ENCODE results near the gene NPPA.
"Not testable (repeated sequence)": the region's sequence is repeated elsewhere in the genome, so short reads cannot be mapped to it uniquely, and the experiment has no call there.

Gene NPPA

DNA sequence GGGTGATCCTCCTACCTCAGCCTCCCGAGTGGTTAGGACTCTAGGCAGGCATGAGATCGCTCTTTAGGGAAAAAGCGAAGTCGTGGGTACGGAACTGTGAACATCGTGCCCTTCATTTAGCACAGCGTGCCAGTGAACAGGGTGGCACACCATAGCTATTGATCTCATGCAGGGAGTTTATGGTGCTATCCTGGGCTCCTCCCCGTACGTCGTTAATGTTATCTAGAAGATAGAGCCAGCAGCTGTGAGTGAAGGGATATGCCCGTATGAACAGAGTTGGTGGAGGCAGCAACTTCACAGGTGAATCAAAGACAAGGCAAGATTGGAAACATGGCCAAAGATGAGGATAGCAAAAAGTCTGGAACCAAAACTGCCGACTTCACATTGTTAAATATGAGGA lies 30.4 kb downstream of the NPPA start:
- H3K9me3 Mint-ChIP-seq: no peaks in the 10 kb centered on the region

DNA sequence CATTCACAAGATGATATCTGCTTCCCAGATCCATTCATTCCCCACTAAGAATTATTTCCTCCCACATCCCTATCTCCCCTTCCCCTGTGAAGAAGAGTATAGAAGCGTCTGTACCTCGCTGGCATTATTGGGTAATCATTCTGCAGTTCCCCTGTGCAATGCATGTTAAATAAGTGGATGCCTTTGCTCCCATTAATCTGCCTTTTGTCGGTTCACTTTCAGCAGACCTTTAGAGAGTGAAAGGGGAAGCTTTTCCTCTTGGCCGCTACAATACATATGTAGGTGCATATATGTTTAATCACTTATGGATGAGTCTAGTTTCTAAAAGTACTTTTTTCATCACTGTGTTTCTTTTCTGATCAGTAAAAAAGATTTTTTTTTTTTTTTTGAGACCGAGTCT lies 34.6 kb downstream of the NPPA start:
- DNase-seq: no peak
- no peak overlapping the region for H3K27ac Mint-ChIP-seq

More for the DNA sequence above, 30.4 kb downstream of the NPPA start:
- ATAC-seq (no peak), DNase-seq (no peak)
- no peak overlapping the region for H3K4me3 Mint-ChIP-seq
- H3K4me1 Mint-ChIP-seq: no peaks in the 10 kb centered on the region
- no peak overlapping the region for H3K27ac Mint-ChIP-seq
- H3K27me3 Mint-ChIP-seq: no peaks in the 10 kb centered on the region

DNA sequence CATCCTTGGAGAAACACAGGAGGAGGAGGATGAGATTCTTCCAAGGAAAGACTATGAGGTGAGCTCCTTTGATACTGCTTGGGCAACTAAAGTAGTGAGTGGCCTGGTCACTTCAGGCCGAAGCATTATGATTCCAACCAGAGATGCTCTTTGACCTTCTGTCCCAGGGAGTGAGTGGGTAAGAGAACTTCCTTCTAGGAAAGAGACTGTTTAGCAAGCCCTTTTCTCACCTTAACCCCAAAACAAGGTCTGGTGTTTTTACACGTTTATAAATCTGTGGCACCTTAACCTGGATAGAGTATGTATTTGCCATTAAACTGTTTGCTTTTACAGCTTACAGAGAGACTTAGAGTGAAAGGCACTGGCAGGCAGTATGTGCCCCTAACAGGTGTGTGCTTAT lies 40.5 kb downstream of the NPPA start:
- Mint-ChIP-seq H3K4me1 (peaks cover 68% of the 10 kb centered on the region), H3K27me3 (no peaks in the 10 kb centered on the region), H3K27ac (no peak overlapping the region), H3K9me3 (no peaks in the 10 kb centered on the region), H3K4me3 (peak overlapping the region; percentile 96 to 98)
- DNase-seq: no peak
- ATAC-seq: no peak

More for the DNA sequence above, 34.6 kb downstream of the NPPA start:
- Mint-ChIP-seq H3K4me3 (no peak overlapping the region), H3K27me3 (no peaks in the 10 kb centered on the region), H3K9me3 (no peaks in the 10 kb centered on the region), H3K4me1 (peaks cover 13% of the 10 kb centered on the region)
- ATAC-seq: no peak

DNA sequence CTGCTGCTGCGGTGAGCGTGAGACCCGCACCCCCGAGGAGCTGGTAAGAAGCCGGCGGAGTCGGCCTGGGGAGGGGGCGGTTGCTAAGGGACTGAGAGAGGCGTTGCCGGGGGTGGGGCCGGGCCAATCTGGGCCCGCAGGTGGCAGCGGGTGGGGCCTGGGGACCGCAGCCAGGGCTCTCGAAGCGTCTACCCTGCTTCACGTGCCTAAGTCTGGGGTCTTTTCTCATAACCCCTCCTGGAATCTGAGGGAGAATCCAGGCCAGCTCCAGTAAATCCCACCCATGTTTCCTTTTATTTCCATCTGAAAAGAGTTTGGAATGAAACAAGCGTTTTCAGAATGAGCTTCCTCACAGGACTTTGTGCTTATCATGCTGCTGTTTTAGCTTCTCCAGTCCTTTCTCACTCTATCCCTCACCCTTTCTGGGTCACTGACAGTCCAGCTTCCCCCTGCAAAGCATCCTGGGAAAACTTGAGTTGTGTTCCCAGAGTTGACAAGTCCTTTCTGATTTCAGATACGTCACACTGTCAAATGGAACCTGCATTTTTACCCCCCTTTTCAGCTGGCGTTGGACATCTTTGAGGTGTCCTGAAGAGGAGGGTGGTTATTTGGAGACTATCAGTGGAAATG lies 41.2 kb downstream of the NPPA start:
- peak overlapping the region; percentile 96 to 98 for H3K27ac Mint-ChIP-seq
- peaks cover 73% of the 10 kb centered on the region for H3K4me1 Mint-ChIP-seq
- peak overlapping the region; percentile 96 to 98 for H3K4me3 Mint-ChIP-seq
- no peaks in the 10 kb centered on the region for H3K27me3 Mint-ChIP-seq
- H3K9me3 Mint-ChIP-seq: no peaks in the 10 kb centered on the region
- DNase-seq: no peak
- ATAC-seq: peak; percentile 58

DNA sequence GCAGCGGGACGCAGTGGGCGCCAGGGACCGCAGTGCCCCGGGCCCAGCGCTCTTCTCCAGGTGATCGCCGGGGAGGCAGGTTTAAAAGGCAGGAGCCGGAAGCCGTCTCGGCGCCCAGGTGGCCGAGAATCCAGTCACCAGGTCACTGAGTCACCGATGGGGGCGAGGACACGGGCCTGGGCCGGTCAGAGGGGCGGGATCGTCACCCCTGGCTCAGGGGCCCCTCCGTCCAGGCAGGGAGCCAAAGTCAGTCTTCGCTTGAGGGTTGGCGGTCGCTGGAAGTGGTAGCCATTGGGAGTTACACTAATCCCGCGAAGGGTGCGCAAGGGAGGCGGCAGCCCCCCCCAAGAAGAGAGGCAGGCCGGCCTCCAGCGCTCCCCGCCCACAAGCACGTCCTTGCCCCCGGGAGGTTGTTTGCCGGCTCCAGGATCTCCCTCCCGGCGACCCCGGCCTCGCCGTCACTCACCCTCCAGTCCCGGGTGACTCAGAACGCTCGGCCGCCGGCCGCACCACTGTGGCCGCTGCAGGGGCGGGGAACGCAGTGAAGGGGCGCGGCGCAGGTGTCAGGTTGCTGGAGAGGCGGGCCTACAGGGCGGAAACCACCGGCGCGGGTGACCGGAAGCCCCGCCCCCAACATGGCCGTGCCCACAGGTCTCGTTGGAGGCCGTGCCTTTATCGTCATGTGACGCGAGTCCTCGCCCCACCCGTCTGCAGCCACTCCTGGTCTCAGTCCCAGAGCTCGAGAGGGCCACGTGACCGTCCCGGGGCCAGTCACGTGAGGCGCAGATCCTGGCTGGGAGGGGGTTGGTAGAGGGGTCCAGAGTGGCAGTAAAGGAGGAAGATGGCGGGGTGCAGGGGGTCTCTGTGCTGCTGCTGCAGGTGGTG lies 41.9 kb downstream of the NPPA start, which contains the start of the genes CLCN6 and MTHFR:
CLCN6 (plus strand) TSS at position 770 of the 885 bp plus-strand sequence; CDS start at position 842, 72 bp downstream.
MTHFR (minus strand) TSS at position 543 of the 885 bp plus-strand sequence. CDS start 2,848 bp downstream, outside the sequence.
- peak within 1 kb of the TSS; percentile 96 to 98 for H3K27ac Mint-ChIP-seq
- H3K27me3 Mint-ChIP-seq: no peaks in the 10 kb centered on the region
- no peaks in the 10 kb centered on the region for H3K9me3 Mint-ChIP-seq
- H3K4me3 Mint-ChIP-seq: peak within 1 kb of the TSS; percentile 96 to 98
- H3K4me1 Mint-ChIP-seq: peaks cover 73% of the 10 kb centered on the region
- DNase-seq (peak; percentile 98 to 99), ATAC-seq (peak; percentile 92)

DNA sequence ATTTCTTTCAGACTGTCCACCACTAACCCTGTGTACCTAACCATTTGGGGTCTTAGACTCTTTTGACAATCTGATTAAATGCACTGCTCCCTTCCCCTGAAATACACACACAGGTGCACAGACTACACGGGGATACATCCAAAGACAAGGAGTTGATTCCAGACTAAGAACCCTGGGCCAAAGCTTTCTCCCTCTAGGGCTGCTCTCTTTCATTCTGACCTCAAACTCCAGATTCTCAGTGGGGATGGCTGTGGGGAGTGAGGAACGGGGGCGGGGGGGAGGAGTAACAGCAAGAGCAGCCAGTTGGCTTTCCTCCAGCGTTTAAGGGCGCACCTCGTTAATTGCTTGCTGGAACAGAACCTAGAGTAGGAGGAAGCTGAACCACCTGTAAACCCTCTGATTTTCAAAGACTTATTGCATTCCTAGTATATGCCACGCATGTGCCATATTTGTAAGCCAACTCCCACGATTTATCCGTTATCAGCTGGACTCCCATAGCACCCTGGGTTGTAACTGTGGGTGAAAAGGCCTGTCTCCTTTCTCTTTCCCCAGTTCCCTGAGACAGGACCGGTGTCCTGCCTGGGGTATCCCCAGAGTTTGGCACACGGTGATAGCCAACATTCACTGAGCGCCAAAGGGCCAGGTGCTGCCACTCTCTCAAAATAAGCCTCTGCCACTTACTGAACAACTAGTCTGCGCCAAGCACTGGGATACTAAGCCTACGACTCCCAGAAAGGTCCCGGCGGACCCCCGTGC lies 42.7 kb downstream of the NPPA start:
- H3K4me1 Mint-ChIP-seq: peaks cover 73% of the 10 kb centered on the region
- H3K4me3 Mint-ChIP-seq: peak overlapping the region; percentile 96 to 98
- DNase-seq: no peak

DNA sequence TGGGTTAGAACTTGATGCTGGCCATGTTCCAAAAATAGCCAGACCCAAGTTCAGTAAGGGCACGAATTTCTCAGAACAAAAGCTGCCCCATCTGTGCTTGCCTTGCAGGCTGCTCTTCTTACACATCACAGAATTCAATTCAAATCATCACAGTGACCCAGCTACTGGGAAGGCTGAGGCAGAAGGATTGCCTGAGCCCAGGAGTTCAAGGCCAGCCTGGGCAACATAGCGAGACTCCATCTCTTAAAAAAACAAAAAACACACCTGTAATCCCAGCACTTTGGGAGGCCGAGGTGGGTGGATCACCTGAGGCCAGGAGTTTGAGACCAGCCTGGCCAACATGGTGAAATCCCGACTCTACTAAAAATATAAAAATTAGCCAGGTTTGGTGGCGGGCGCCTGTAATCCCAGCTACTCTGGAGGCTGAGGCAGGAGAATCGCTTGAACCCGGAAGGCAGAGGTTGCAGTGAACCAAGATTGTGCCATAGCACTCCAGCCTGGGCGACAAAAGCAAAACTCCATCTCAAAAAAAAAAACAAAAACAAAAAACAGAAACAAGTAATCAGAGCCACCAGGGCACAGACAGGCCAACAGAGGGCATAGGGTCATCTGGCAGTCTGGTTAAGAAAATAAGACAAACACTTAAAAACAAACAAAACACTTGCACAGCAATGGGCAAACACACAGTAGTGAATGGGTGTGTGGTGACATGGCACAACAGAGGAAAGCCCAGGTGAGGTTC lies 43.5 kb downstream of the NPPA start:
- Mint-ChIP-seq H3K4me3 (peak overlapping the region; percentile 96 to 98), H3K27ac (peak overlapping the region in 1 of 2 donors; percentile 15), H3K4me1 (peaks cover 68% of the 10 kb centered on the region)
- ATAC-seq, DNase-seq, H3K9me3 Mint-ChIP-seq, H3K27me3 Mint-ChIP-seq: not testable (repeated sequence)

More for the DNA sequence above, 42.7 kb downstream of the NPPA start:
- no peak for ATAC-seq
- H3K27me3 Mint-ChIP-seq: no peaks in the 10 kb centered on the region
- H3K27ac Mint-ChIP-seq: peak overlapping the region; percentile 36 to 98
- H3K9me3 Mint-ChIP-seq: no peaks in the 10 kb centered on the region

DNA sequence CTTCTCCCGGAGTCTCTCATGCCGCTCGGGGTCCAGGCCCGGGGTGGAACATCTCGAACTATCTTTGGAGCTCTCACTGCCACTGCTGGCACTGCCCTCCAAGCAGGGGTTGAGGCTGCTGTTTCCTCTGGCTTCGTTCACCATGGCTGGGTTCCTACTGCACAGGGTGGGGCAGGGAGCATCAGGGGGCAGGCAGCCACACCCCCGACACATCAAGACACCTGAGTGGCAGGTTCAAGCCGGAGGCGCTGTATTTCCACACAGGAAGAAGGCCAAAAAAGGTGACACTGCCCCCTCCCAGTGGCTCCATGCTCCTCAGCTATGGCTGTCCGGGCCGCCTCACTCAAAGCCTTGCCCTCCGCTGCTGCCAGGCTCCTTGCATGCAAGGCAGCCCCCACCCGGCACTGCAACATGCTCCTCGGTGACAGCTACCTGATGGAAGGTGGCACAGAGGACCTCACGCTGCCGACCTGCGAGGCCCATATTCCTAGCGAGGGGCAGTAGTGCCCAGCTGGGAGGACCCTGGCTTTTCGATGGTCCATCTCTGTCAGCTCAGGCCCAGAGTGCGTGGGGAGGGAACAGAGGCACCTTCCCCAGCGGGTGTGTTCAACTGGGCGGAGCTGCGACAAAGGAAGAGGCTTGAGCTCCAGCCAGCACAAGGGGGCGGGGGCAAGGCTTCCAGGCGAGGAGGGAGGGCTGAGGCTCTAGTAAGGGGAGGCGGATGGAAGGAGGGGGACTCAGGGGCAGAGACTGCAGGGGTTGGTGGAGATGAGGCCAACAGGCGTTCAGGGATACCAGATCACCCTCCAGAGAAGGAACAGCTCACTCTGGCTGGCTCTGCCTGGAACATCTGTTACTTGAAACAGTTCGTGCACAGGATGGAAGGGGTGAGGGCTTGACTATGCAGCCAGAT lies 44.4 kb downstream of the NPPA start:
- Mint-ChIP-seq H3K27ac (peak overlapping the region in 1 of 2 donors; percentile 27), H3K4me3 (peak overlapping the region; percentile 96 to 98), H3K9me3 (no peaks in the 10 kb centered on the region), H3K27me3 (no peaks in the 10 kb centered on the region), H3K4me1 (peaks cover 62% of the 10 kb centered on the region)
- peak; percentile 40 for ATAC-seq
- peak; percentile 53 to 68 for DNase-seq

DNA sequence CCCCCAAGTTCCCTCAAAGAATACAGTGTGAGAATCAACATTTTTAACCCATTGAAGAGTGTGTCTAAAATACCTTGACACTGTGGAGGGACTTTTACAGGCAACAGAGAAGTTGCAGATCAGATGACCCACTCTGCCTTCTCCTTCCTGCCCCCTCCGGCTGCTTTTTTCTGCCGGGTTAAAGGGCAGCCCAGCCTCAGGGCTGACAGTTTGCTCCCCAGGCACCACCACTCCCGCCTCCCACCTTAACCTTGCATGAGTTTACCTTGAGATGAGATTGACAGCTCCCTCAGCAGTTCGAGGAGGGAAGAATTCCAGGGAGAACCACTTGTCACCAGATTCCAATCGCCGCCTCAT lies 45.0 kb downstream of the NPPA start:
- ATAC-seq: no peak

DNA sequence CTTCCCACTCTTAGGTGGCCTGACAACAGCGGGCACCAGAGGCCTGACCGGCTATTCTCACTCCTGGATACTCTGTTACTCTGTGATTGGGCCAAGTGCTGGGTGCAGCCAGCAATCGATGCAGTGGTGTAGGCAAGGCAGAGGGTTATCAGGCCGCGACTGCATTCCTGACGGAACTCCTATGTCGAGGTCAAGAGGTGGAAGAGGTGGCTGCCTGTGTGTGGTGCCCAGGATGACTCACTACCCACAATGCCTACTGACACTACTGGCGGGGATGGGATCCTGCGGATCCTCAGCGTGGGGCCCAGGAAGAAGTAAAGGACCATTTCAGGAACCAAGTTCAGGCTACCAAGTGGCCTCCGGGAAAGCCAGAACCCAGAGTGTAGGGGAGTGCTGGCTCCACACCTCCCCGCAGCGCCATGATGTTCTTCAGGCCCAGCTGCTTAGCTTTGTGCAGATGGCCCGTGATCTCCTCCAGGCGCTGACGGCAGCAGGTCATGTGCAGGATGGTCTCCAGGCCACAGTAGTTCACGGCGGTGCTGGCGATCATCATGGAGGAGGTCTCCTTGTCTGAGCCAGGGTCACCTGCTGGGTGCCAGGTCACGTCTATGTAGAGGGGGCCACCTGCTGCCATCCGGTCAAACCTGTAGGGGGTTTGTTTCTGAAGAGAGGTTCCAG lies 46.7 kb downstream of the NPPA start:
- H3K27me3 Mint-ChIP-seq: no peaks in the 10 kb centered on the region
- H3K4me3 Mint-ChIP-seq: no peak overlapping the region
- H3K27ac Mint-ChIP-seq: peak overlapping the region in 1 of 2 donors; percentile 15
- peaks cover 39% of the 10 kb centered on the region for H3K4me1 Mint-ChIP-seq
- DNase-seq (no peak), ATAC-seq (no peak)
- H3K9me3 Mint-ChIP-seq: no peaks in the 10 kb centered on the region

More for the DNA sequence above, 45.0 kb downstream of the NPPA start:
- Mint-ChIP-seq H3K4me1 (peaks cover 56% of the 10 kb centered on the region), H3K9me3 (no peaks in the 10 kb centered on the region), H3K4me3 (peak overlapping the region; percentile 96 to 98), H3K27me3 (no peaks in the 10 kb centered on the region), H3K27ac (peak overlapping the region in 1 of 2 donors; percentile 19)
- DNase-seq: no peak

DNA sequence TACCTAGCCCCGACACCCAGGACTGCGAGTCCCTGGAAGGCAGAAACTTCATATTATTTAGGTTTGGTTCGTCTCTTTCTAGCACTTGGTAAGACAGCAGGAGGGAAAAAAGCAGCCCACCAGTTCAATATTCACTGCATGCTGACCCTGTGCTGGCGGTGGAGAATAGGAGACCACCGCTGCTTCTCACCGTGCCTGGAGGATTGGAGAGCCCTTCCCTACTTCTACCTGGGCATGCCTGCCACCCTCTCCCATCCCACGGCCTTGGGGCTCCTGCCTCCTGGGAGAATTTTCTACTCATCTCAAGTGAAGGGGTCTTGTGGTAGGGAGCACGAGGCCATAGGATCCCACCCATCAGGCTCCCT lies 47.2 kb downstream of the NPPA start:
- no peak for ATAC-seq
- H3K27ac Mint-ChIP-seq: no peak overlapping the region
- no peaks in the 10 kb centered on the region for H3K9me3 Mint-ChIP-seq

DNA sequence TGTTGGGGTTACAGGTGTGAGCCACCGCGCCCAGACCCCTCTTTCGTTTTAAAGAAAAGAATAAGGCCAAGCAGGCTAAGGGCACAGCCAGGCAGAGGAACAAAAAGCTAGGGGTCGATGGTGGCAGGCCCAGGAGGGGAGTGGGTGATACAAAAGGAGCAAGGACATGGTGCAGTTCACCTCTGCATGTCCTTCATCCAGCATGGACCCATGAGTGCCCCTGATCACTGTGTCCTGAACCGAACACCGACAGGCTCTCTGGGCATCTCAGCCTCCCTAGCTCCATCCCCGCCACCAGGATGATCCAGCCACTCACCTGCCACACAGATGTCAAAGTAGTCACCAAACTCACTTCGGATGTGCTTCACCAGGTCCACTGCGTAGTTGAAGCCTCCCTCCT lies 47.7 kb downstream of the NPPA start:
- Mint-ChIP-seq H3K4me1 (peaks cover 32% of the 10 kb centered on the region), H3K27ac (no peak overlapping the region), H3K27me3 (no peaks in the 10 kb centered on the region), H3K9me3 (no peaks in the 10 kb centered on the region), H3K4me3 (no peak overlapping the region)
- ATAC-seq: no peak
- no peak for DNase-seq

More for the DNA sequence above, 47.2 kb downstream of the NPPA start:
- DNase-seq: no peak
- no peaks in the 10 kb centered on the region for H3K27me3 Mint-ChIP-seq
- H3K4me1 Mint-ChIP-seq: peaks cover 37% of the 10 kb centered on the region
- no peak overlapping the region for H3K4me3 Mint-ChIP-seq

DNA sequence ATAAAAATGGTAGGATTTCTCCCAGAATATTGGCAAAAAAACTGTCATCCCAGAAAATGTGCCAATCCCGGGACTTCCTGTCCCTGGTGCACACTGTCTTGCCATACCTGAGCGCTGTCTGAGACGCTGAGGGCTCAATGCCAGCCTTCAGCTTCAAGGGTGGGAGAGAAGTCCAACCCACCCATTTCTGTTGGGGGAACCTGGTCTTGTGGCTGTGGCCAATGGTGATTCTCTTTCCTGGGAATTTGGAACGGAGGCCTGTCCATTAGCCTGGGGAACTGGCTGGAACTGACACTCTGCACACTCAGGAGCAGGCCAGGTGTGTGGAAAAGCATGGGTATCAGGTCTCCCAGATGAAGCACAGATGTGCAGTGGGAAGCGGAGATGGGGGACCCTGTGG lies 48.5 kb downstream of the NPPA start:
- no peaks in the 10 kb centered on the region for H3K9me3 Mint-ChIP-seq
- DNase-seq (no peak), ATAC-seq (no peak)
- H3K27me3 Mint-ChIP-seq: no peaks in the 10 kb centered on the region
- H3K4me1 Mint-ChIP-seq: peaks cover 24% of the 10 kb centered on the region
- no peak overlapping the region for H3K4me3 Mint-ChIP-seq
- no peak overlapping the region for H3K27ac Mint-ChIP-seq
